Upper lobe of left lung (tissue), 6 donors: Measurements from ENCODE around the gene EXOC6B. TPM values are rescaled to one million over a fixed set of nuclear protein-coding genes. Genes with fewer than 3 reads are reported as not detected.

ENCODE experiments used
- ATAC-seq, 2 donors: fragments of 200-7000 bp; cut with Tn5 transposase; one replicate each; pipeline ENCODE4 v1.9.1; 2022; ENCODE audit warnings: mild to moderate bottlenecking in 2 of 2, moderate library complexity in 2 of 2; ENCODE audit not compliant: low FRiP score in 2 of 2
- DNase-seq, 2 donors: peaks; one replicate each; pipeline ENCODE4 v3.0.0-alpha.2; 2019 to 2020
- H3K27ac ChIP-seq, 4 donors: fragments of 200-600 bp; sonication (generic); one replicate each; pipeline ENCODE4 v1.5.1; 2016 to 2019
- H3K27me3 ChIP-seq, 4 donors: fragments of 200-600 bp; sonication (generic); one replicate each; pipeline ENCODE4 v1.5.1; 2017 to 2019
- H3K36me3 ChIP-seq, 4 donors: fragments of 200-600 bp; sonication (generic); one replicate each; pipeline ENCODE4 v1.5.1; 2016 to 2019
- H3K4me1 ChIP-seq, 4 donors: fragments of 200-600 bp; sonication (generic); one replicate each; pipeline ENCODE4 v1.5.1; 2018 to 2019
- H3K4me3 ChIP-seq, 4 donors: fragments of 200-600 bp; sonication (generic); one replicate each; pipeline ENCODE4 v1.5.1; 2017 to 2019; ENCODE audit warnings: mild to moderate bottlenecking in 2 of 4, moderate library complexity in 1 of 4
- H3K9me3 ChIP-seq, 4 donors: fragments of 200-600 bp; sonication (generic); one replicate each; pipeline ENCODE4 v1.5.1; 2018 to 2019
- CTCF ChIP-seq, 6 experiments: fragments of 450-650 bp in 4 of 6; fragments of 200-600 bp in 2 of 6; sonication (generic) in 2 of 6; IDR thresholded peaks; one replicate each; pipeline ENCODE4 v1.5.1; 2016 to 2019; ENCODE audit warnings: antibody characterized with exemption in 6 of 6
- EP300 ChIP-seq, 4 donors: sonication (generic); formaldehyde crosslinking; IDR thresholded peaks; one replicate each; pipeline ENCODE4 v1.5.1; 2017; ENCODE audit warnings: antibody characterized with exemption in 4 of 4, control low read depth in 2 of 4
- POLR2A ChIP-seq, 4 donors: fragments of 450-650 bp; IDR thresholded peaks; one replicate each; pipeline ENCODE4 v1.5.1; 2016 to 2017; ENCODE audit warnings: antibody characterized with exemption in 4 of 4, mild to moderate bottlenecking in 2 of 4
- POLR2AphosphoS5 ChIP-seq, 2 donors: sonication (generic); formaldehyde crosslinking; IDR thresholded peaks; one replicate each; pipeline ENCODE4 v1.5.1; 2017; ENCODE audit warnings: antibody characterized with exemption in 2 of 2
- WGBS, 2 donors: methylation state at CpG; one replicate each; pipeline ENCODE4 v1.1.5; 2017 to 2018; 5-methylcytosine and 5-hydroxymethylcytosine counted together
- total RNA-seq, 6 donors: library from RNA; depleted of rRNA in 4 of 6; stranded (reverse); fragments of >200 nt in 4 of 6; gene quantifications; one replicate each; pipeline versions ENCODE4 v1.1.0 to v1.2.1, GENCODE V29; 2016 to 2021
- donor health status: DM: no; HTN: no; CAD: no; lungs with moderate emphysema.
- donor health status: DM: no; HTN: yes; CAD: no; lungs with severe emphysema.

The EXOC6B gene
- total RNA-seq, 6 donors from 2014 or later = 11.0 to 56.6 (median 24.0) TPM

GRCh38 chr2:72415241-72415661 lies 410.6 kb downstream of the EXOC6B start:
- H3K27me3 ChIP-seq = no peaks in the 10 kb centered on the region
- 82 to 88% methylated on average over 2 of the region's 2 CpGs for WGBS, 2 donors
- no peak overlapping the region for H3K4me3 ChIP-seq
- DNase-seq (no peak), ATAC-seq (peak in 1 of 2 donors; percentile 42)
- H3K9me3 ChIP-seq = peaks cover 0 to 5% (median 1%) of the 10 kb centered on the region in 4 donors
- H3K27ac ChIP-seq = no peak overlapping the region
- no peak for TF ChIP-seq POLR2A (IDR thresholded peaks at IDR 0.05)
- TF ChIP-seq POLR2AphosphoS5 (IDR thresholded peaks at IDR 0.05) = no peak
- TF ChIP-seq CTCF (IDR thresholded peaks at IDR 0.05) = no peak
- no peak for TF ChIP-seq EP300 (IDR thresholded peaks at IDR 0.05)
- H3K36me3 ChIP-seq = no peaks in the 10 kb centered on the region
- no peaks in the 10 kb centered on the region for H3K4me1 ChIP-seq

- 65 to 68% methylated on average over 2 of the region's 2 CpGs for WGBS, 2 donors
- no peak overlapping the region for H3K4me3 ChIP-seq
- H3K27me3 ChIP-seq = no peaks in the 10 kb centered on the region
- H3K4me1 ChIP-seq = no peaks in the 10 kb centered on the region
- DNase-seq (no peak), ATAC-seq (peak in 1 of 2 donors; percentile 40)
- H3K36me3 ChIP-seq = no peaks in the 10 kb centered on the region
- TF ChIP-seq POLR2A (IDR thresholded peaks at IDR 0.05) (no peak), POLR2AphosphoS5 (IDR thresholded peaks at IDR 0.05) (no peak), EP300 (IDR thresholded peaks at IDR 0.05) (no peak), CTCF (IDR thresholded peaks at IDR 0.05) (no peak)
- no peaks in the 10 kb centered on the region for H3K9me3 ChIP-seq
- H3K27ac ChIP-seq = no peak overlapping the region
These were observed 411.6 kb downstream of the EXOC6B start for GRCh38 chr2:72414137-72414760.

GRCh38 chr2:72413716-72414115 lies 412.1 kb downstream of the EXOC6B start:
- 91 to 94% methylated on average over 1 of the region's 1 CpG for WGBS, 2 donors
- no peak for ATAC-seq
- no peak for TF ChIP-seq EP300 (IDR thresholded peaks at IDR 0.05)
- no peak for TF ChIP-seq CTCF (IDR thresholded peaks at IDR 0.05)
- no peak for TF ChIP-seq POLR2AphosphoS5 (IDR thresholded peaks at IDR 0.05)
- TF ChIP-seq POLR2A (IDR thresholded peaks at IDR 0.05) = no peak

GRCh38 chr2:72412214-72412613 lies 413.6 kb downstream of the EXOC6B start:
- TF ChIP-seq POLR2A (IDR thresholded peaks at IDR 0.05) (no peak), CTCF (IDR thresholded peaks at IDR 0.05) (no peak), EP300 (IDR thresholded peaks at IDR 0.05) (no peak), POLR2AphosphoS5 (IDR thresholded peaks at IDR 0.05) (no peak)
- Histone ChIP-seq H3K36me3 (no peaks in the 10 kb centered on the region), H3K27me3 (no peaks in the 10 kb centered on the region), H3K4me1 (no peaks in the 10 kb centered on the region), H3K4me3 (no peak overlapping the region), H3K9me3 (no peaks in the 10 kb centered on the region), H3K27ac (no peak overlapping the region)
- WGBS, 2 donors = 61 to 70% methylated on average over 1 of the region's 1 CpG
- ATAC-seq = no peak
- no peak for DNase-seq

More at GRCh38 chr2:72413716-72414115, 412.1 kb downstream of the EXOC6B start:
- no peak overlapping the region for H3K4me3 ChIP-seq
- no peaks in the 10 kb centered on the region for H3K36me3 ChIP-seq
- H3K27me3 ChIP-seq = no peaks in the 10 kb centered on the region
- no peaks in the 10 kb centered on the region for H3K4me1 ChIP-seq
- H3K9me3 ChIP-seq = no peaks in the 10 kb centered on the region
- H3K27ac ChIP-seq = no peak overlapping the region
- no peak for DNase-seq

- Histone ChIP-seq H3K9me3 (peaks cover 0 to 15% (median 3%) of the 10 kb centered on the region in 4 donors), H3K36me3 (no peaks in the 10 kb centered on the region), H3K4me1 (no peaks in the 10 kb centered on the region), H3K27ac (no peak overlapping the region), H3K4me3 (no peak overlapping the region), H3K27me3 (no peaks in the 10 kb centered on the region)
- ATAC-seq = no peak
- no peak for DNase-seq
- no peak for TF ChIP-seq EP300 (IDR thresholded peaks at IDR 0.05)
- no peak for TF ChIP-seq POLR2AphosphoS5 (IDR thresholded peaks at IDR 0.05)
- no peak for TF ChIP-seq POLR2A (IDR thresholded peaks at IDR 0.05)
- TF ChIP-seq CTCF (IDR thresholded peaks at IDR 0.05) = no peak
These were observed 426.0 kb downstream of the EXOC6B start for GRCh38 chr2:72399879-72400278.
